Activated naive CD4-positive, alpha-beta T cell treated with anti-CD3 and anti-CD28 coated beads, Interleukin-2, amount 10 ng/mL, durations not matched to agents 7 days and 5 days (primary cell): Measurements from ENCODE around the gene FAM53B.

ENCODE experiments used
- CTCF ChIA-PET: fragments of 350-600 bp; sonication (Branson Sonifier 250); formaldehyde crosslinking; loops from one replicate; lab custom pipeline; 2021; ENCODE audit warnings: antibody characterized with exemption; lab: Charles Lee
- DNase-seq: peaks from one replicate; pipeline ENCODE4 v3.0.0-alpha.2; 2020
- H3K27ac Mint-ChIP-seq: one replicate; pipeline ENCODE4 v1.8.0; 2021; ENCODE audit warnings: mild to moderate bottlenecking, moderate library complexity, mixed read lengths
- H3K27me3 Mint-ChIP-seq: one replicate; pipeline ENCODE4 v1.8.0; 2021; ENCODE audit warnings: mild to moderate bottlenecking, mixed read lengths
- H3K36me3 Mint-ChIP-seq: one replicate; pipeline ENCODE4 v1.8.0; 2021; ENCODE audit warnings: mixed read lengths
- H3K4me1 Mint-ChIP-seq: one replicate; pipeline ENCODE4 v1.8.0; 2021; ENCODE audit warnings: mixed read lengths
- H3K4me3 Mint-ChIP-seq: one replicate; pipeline ENCODE4 v1.8.0; 2021; ENCODE audit warnings: mild to moderate bottlenecking, moderate library complexity, mixed read lengths
- H3K9me3 Mint-ChIP-seq: one replicate; pipeline ENCODE4 v1.8.0; 2021; ENCODE audit warnings: mixed read lengths

Gene FAM53B

GRCh38 chr10:124707144-124707467 lies 37.1 kb downstream of the FAM53B start:
- no peaks in the 10 kb centered on the region for H3K27me3 Mint-ChIP-seq
- H3K36me3 Mint-ChIP-seq, result peaks cover 51% of the 10 kb centered on the region
- H3K4me3 Mint-ChIP-seq, result no peak overlapping the region
- no peaks in the 10 kb centered on the region for H3K9me3 Mint-ChIP-seq
- CTCF ChIA-PET, result interaction anchor here (1.1 to 7.8 kb wide), 3 partner anchors 29 to 168 kb away, joined by 3 to 60 read pairs (median 3); no protein-coding TSS in a partner anchor
- peak overlapping the region; percentile 7 for H3K27ac Mint-ChIP-seq
- DNase-seq, result no peak
- peaks cover 90% of the 10 kb centered on the region for H3K4me1 Mint-ChIP-seq

GRCh38 chr10:124706462-124707143 lies 37.6 kb downstream of the FAM53B start:
- peak overlapping the region; percentile 7 for H3K27ac Mint-ChIP-seq
- CTCF ChIA-PET, result interaction anchor here (0.8 to 7.8 kb wide), 7 partner anchors 9 to 59 kb away, joined by 3 to 60 read pairs (median 4); no protein-coding TSS in a partner anchor
- no peaks in the 10 kb centered on the region for H3K9me3 Mint-ChIP-seq
- H3K4me1 Mint-ChIP-seq, result peaks cover 95% of the 10 kb centered on the region
- no peaks in the 10 kb centered on the region for H3K27me3 Mint-ChIP-seq
- no peak overlapping the region for H3K4me3 Mint-ChIP-seq
- no peak for DNase-seq
- H3K36me3 Mint-ChIP-seq, result peaks cover 54% of the 10 kb centered on the region

DNA sequence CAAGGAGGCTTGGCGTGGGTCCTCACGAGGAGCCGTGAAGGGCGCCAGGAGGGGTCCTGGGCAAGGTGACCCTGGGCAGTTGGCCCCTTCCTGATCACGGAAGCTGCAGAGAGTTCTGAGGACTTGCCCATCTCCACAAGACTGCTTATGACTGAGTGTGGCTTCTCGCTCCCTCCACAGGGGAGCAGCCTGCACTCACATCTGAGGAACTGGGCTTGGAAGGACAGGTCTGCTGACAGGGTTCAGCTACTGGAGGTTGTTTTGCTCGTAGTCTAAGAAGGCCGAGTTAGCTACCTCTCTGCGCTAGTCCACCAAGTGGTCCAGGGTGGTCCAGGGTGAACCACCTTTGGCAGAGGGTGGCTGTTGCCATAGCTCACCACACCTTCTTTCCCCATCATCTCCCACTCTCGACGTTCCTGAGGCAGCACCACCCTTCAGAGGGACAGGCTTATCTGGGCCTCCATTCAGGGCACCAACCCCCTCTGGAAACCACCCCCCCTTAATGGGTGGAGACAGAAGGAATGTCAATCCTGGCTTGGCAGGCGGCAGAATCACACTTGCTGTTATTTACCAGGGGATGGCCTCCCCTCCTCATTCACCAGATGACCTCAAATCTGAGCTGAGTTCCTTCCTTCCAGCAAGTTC lies 38.2 kb downstream of the FAM53B start:
- peaks cover 98% of the 10 kb centered on the region for H3K4me1 Mint-ChIP-seq
- no peak for DNase-seq
- no peak overlapping the region for H3K4me3 Mint-ChIP-seq
- no peaks in the 10 kb centered on the region for H3K27me3 Mint-ChIP-seq
- H3K27ac Mint-ChIP-seq, result no peak overlapping the region
- CTCF ChIA-PET, result interaction anchor here (0.8 to 7.8 kb wide), 10 partner anchors 8 to 74 kb away, joined by 3 to 60 read pairs (median 3); no protein-coding TSS in a partner anchor
- H3K36me3 Mint-ChIP-seq, result peaks cover 58% of the 10 kb centered on the region
- no peaks in the 10 kb centered on the region for H3K9me3 Mint-ChIP-seq

DNA sequence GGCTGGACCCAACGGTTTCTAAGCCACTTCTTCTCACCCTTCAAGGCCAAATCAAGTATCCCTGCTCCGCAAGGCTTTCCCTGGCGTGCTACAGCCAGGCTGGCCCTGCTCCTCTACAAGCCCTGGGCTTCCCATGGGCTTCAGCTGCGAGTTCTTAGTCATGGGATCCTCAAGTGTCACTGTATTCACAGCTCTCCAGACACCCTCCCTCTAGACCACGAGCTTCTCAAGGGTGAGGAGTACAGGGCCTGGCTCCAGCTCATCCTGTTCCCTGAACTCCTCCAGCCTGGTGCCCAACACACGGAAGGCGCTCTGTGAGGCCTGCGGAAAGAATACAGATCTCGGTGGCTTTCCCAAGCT lies 38.8 kb downstream of the FAM53B start:
- Mint-ChIP-seq H3K4me1 (peaks cover 98% of the 10 kb centered on the region), H3K27me3 (no peaks in the 10 kb centered on the region), H3K36me3 (peaks cover 59% of the 10 kb centered on the region), H3K9me3 (no peaks in the 10 kb centered on the region), H3K4me3 (no peak overlapping the region), H3K27ac (peak overlapping the region; percentile 95)
- CTCF ChIA-PET, result interaction anchor here (0.9 to 7.8 kb wide), 9 partner anchors 8 to 73 kb away, joined by 3 to 60 read pairs (median 3); no protein-coding TSS in a partner anchor
- no peak for DNase-seq

DNA sequence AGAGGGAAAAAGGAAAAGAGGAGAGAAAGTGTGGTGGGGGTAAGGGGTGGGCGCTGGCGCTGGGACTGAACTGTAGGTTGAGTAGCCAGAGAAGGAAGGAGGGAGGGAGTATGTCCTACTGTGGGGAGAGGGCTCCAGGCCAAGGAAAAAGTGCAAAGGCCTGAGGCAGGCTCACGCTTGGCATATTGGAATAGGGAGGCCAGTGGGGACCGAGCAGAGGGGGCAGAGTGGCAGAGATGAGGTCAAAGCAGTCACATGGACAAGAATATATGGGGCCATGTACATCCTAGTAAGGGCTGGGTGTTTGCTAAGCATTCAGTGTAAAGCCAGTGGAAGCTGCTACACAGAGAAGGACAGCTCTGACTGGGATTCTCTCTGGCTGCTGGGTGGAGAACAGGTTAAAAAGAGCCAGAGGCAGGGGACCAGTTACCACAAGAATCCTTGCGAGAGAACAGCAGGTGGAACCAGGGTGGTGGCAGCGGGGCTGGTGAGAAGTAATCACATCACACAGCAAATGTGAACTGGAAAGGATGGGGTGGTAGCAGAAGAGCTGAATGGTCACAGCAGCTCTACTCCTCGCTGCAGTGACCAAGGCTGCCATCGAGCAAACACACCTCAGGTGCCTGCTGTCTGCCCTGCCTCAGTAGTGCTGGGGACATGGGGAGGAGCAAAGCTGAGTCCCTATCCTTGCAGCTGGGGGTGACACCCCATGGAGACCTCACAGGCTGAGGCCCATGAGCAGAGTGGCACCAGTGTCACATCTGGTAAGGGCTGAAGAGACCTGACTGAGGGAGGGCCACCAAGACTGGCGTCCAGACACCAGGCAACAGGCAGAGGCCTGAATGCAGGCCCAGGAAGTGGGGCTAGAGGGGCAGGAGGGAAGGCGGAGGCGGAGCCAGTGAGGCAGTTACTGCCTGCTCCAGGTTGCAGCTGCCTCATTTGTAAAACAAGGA lies 39.5 kb downstream of the FAM53B start:
- Mint-ChIP-seq H3K9me3 (no peaks in the 10 kb centered on the region), H3K4me3 (no peak overlapping the region), H3K36me3 (peaks cover 63% of the 10 kb centered on the region), H3K27ac (peak overlapping the region; percentile 95), H3K27me3 (no peaks in the 10 kb centered on the region), H3K4me1 (peaks cover 98% of the 10 kb centered on the region)
- DNase-seq, result no peak
- CTCF ChIA-PET, result interaction anchor here (0.9 to 7.8 kb wide), 7 partner anchors 9 to 72 kb away, joined by 3 to 60 read pairs (median 4); no protein-coding TSS in a partner anchor

GRCh38 chr10:124703778-124704427 lies 40.3 kb downstream of the FAM53B start:
- Mint-ChIP-seq H3K4me1 (peaks cover 99% of the 10 kb centered on the region), H3K27me3 (no peaks in the 10 kb centered on the region), H3K27ac (peak overlapping the region; percentile 95), H3K4me3 (no peak overlapping the region), H3K36me3 (peaks cover 69% of the 10 kb centered on the region), H3K9me3 (no peaks in the 10 kb centered on the region)
- CTCF ChIA-PET, result interaction anchor here (3.2 to 7.8 kb wide), 2 partner anchors 14 to 37 kb away, joined by 25 to 60 read pairs; no protein-coding TSS in a partner anchor
- DNase-seq, result no peak

- CTCF ChIA-PET, result interaction anchor here (3.2 to 7.8 kb wide), 2 partner anchors 15 to 38 kb away, joined by 25 to 60 read pairs; no protein-coding TSS in a partner anchor
- DNase-seq, result no peak
- peak overlapping the region; percentile 95 for H3K27ac Mint-ChIP-seq
- H3K4me1 Mint-ChIP-seq, result peaks cover 99% of the 10 kb centered on the region
- H3K36me3 Mint-ChIP-seq, result peaks cover 74% of the 10 kb centered on the region
- no peaks in the 10 kb centered on the region for H3K27me3 Mint-ChIP-seq
- no peaks in the 10 kb centered on the region for H3K9me3 Mint-ChIP-seq
- H3K4me3 Mint-ChIP-seq, result no peak overlapping the region
Observed at GRCh38 chr10:124703372-124703771, 40.8 kb downstream of the FAM53B start.

DNA sequence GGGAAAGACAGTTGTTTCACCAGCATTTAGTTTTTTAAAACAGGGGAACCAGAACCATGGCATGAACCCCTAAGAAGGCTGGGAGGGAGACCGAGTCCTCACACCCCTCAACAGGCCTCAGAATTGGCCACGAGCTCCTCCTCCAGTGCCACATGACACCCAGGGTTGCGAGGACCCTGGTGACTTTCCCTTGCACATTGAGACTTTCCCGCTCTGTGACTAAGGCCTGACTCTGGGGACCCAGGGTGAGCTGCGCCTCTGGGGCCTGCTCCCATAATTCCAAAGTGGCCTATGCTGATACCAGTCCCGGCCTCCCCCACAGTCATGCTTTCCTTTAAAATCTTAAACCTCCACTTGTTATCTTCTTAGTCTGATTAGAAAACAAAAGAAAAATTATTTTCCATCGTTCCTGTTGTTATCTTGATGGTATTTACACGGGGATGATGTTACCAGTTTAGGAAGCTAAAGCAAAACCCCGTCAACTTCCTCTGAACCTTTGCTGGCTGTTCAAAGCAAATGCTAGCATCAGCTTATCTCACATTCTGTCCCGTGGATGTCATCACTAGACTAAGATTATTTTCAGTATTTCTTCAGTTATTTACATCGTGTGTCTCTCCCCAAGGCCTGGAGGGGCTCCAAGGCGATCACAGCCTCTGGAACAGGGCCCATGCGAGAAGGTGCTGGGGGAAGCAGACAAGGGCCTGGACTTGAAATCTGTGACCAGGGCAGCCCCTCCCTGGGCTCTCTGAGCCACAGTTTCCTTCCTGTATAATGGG lies 42.1 kb downstream of the FAM53B start:
- peaks cover 74% of the 10 kb centered on the region for H3K36me3 Mint-ChIP-seq
- H3K27me3 Mint-ChIP-seq, result no peaks in the 10 kb centered on the region
- H3K4me1 Mint-ChIP-seq, result peaks cover 100% of the 10 kb centered on the region
- peak; percentile 41 for DNase-seq
- H3K27ac Mint-ChIP-seq, result peak overlapping the region; percentile 95
- CTCF ChIA-PET, result interaction anchor here (0.6 to 7.8 kb wide), 6 partner anchors 14 to 1790 kb away, joined by 3 to 60 read pairs (median 4); no protein-coding TSS in a partner anchor
- no peak overlapping the region for H3K4me3 Mint-ChIP-seq
- H3K9me3 Mint-ChIP-seq, result no peaks in the 10 kb centered on the region

DNA sequence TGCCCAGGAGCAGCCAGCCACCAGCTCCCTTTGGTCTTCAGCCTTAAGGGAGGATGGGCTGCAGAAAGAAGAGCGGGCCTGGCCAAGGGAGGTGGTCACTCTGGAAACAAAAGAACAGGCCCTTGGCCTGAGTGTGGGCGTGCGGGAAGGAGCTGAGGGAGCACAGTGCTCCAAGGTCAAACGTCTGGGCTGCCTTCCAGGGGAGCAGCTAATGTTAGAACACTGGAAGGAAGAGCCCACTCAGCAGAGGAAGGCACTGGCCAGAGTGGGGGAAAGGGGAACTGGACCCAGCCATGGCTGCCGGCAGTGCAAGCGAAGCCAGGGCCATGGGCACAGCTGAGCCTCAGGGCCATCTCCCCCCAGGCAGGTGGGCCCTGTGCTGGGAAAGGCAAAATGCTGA lies 42.7 kb downstream of the FAM53B start:
- Mint-ChIP-seq H3K4me3 (peak overlapping the region; percentile 23), H3K9me3 (no peaks in the 10 kb centered on the region), H3K4me1 (peaks cover 100% of the 10 kb centered on the region), H3K27me3 (no peaks in the 10 kb centered on the region), H3K36me3 (peaks cover 74% of the 10 kb centered on the region), H3K27ac (peak overlapping the region; percentile 95)
- CTCF ChIA-PET, result interaction anchor here (0.6 to 1.5 kb wide), 6 partner anchors 13 to 69 kb away, joined by 3 to 7 read pairs (median 4); no protein-coding TSS in a partner anchor
- no peak for DNase-seq

GRCh38 chr10:124701038-124701365 lies 43.2 kb downstream of the FAM53B start:
- DNase-seq, result no peak
- CTCF ChIA-PET, result interaction anchor here (0.6 to 1.5 kb wide), 4 partner anchors 15 to 69 kb away, joined by 3 to 7 read pairs (median 4); no protein-coding TSS in a partner anchor
- H3K27ac Mint-ChIP-seq, result peak overlapping the region; percentile 95
- peaks cover 74% of the 10 kb centered on the region for H3K36me3 Mint-ChIP-seq
- H3K4me1 Mint-ChIP-seq, result peaks cover 100% of the 10 kb centered on the region
- no peaks in the 10 kb centered on the region for H3K9me3 Mint-ChIP-seq
- H3K27me3 Mint-ChIP-seq, result no peaks in the 10 kb centered on the region
- peak overlapping the region; percentile 23 for H3K4me3 Mint-ChIP-seq

GRCh38 chr10:124700293-124701037 lies 43.7 kb downstream of the FAM53B start:
- H3K27me3 Mint-ChIP-seq, result no peaks in the 10 kb centered on the region

More at GRCh38 chr10:124700293-124701037, 43.7 kb downstream of the FAM53B start:
- DNase-seq, result no peak
- H3K9me3 Mint-ChIP-seq, result no peaks in the 10 kb centered on the region
- H3K4me1 Mint-ChIP-seq, result peaks cover 100% of the 10 kb centered on the region
- peaks cover 75% of the 10 kb centered on the region for H3K36me3 Mint-ChIP-seq
- H3K27ac Mint-ChIP-seq, result peak overlapping the region; percentile 95
- H3K4me3 Mint-ChIP-seq, result no peak overlapping the region
- CTCF ChIA-PET, result interaction anchor here (0.6 to 1.5 kb wide), 4 partner anchors 16 to 68 kb away, joined by 3 to 7 read pairs (median 4); no protein-coding TSS in a partner anchor
